ENCODE measurements around the gene ZBTB12. TPM values are rescaled to one million over a fixed set of nuclear protein-coding genes. Genes with fewer than 3 reads are reported as not detected.
A peak's percentile ranks its signal among the peaks of the same experiment; 100 is the strongest.

Gene ZBTB12
- total and polyA plus RNA-seq, 9 donors = 1.9 to 24.8 (median 10.7) TPM

DNA sequence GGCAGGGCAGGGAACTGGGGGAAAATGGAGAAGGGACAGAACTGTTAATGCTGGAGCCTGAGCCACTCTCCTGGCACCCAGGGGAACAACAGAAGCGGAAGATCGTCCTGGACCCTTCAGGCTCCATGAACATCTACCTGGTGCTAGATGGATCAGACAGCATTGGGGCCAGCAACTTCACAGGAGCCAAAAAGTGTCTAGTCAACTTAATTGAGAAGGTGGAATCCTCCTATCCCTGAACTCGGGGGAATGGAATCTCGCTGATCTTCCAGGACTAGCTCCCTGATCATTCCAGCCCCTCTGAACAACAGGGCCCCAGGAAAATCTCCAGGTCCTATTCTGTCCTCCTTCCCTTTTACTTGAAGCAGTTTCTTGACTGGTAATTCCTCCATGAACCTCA, 46.0 kb upstream of the ZBTB12 start:
- no peaks in the 10 kb centered on the region for H3K9me3 ChIP-seq
- H3K27ac ChIP-seq = no peak overlapping the region
- TF ChIP-seq EP300 (IDR thresholded peaks at IDR 0.05) (no peak), POLR2A (IDR thresholded peaks at IDR 0.05) (no peak)
- TF ChIP-seq, protein P1, sequence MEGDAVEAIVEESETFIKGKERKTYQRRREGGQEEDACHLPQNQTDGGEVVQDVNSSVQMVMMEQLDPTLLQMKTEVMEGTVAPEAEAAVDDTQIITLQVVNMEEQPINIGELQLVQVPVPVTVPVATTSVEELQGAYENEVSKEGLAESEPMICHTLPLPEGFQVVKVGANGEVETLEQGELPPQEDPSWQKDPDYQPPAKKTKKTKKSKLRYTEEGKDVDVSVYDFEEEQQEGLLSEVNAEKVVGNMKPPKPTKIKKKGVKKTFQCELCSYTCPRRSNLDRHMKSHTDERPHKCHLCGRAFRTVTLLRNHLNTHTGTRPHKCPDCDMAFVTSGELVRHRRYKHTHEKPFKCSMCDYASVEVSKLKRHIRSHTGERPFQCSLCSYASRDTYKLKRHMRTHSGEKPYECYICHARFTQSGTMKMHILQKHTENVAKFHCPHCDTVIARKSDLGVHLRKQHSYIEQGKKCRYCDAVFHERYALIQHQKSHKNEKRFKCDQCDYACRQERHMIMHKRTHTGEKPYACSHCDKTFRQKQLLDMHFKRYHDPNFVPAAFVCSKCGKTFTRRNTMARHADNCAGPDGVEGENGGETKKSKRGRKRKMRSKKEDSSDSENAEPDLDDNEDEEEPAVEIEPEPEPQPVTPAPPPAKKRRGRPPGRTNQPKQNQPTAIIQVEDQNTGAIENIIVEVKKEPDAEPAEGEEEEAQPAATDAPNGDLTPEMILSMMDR (IDR thresholded peaks at IDR 0.05) = no peak
- no peak for DNase-seq
- H3K36me3 ChIP-seq = no peaks in the 10 kb centered on the region
- peaks cover 6% of the 10 kb centered on the region for H3K4me1 ChIP-seq (ENCODE audit: insufficient read depth)
- H3K4me3 ChIP-seq = no peak overlapping the region
- no peaks in the 10 kb centered on the region for H3K27me3 ChIP-seq
- WGBS, 3 donors = 82 to 86% (median 84%) methylated on average over 4 of the region's 4 CpGs
- intact Hi-C loops (cut with DNase I) = loop anchor here in 1 of 4 donors (10.0 kb wide), 1 partner anchor 1337 kb away; the partner anchor contains the start of genes PFDN6 and WDR46

DNA sequence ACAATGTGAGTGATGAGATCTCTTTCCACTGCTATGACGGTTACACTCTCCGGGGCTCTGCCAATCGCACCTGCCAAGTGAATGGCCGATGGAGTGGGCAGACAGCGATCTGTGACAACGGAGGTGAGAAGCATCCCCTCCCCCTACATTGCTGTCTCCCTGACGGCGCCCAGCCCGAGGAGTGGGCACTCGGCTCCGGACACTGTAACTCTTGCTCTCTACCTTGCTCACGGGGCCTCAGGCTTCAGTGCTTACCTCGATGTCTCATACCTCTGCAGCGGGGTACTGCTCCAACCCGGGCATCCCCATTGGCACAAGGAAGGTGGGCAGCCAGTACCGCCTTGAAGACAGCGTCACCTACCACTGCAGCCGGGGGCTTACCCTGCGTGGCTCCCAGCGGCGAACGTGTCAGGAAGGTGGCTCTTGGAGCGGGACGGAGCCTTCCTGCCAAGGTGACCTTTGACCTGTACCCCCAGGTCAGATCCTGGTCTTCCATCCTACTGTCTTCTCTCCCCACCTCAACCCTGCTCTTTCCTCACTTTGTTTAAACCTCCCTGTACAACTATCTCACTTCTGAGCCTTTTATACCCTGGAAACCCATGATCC, 45.3 kb upstream of the ZBTB12 start:
- no peaks in the 10 kb centered on the region for H3K27me3 ChIP-seq
- H3K9me3 ChIP-seq = no peaks in the 10 kb centered on the region
- no peaks in the 10 kb centered on the region for H3K36me3 ChIP-seq
- WGBS, 3 donors = 82 to 86% (median 84%) methylated on average over 24 of the region's 24 CpGs
- H3K4me1 ChIP-seq (ENCODE audit: insufficient read depth) = peaks cover 6% of the 10 kb centered on the region
- no peak for DNase-seq
- H3K4me3 ChIP-seq = no peak overlapping the region
- intact Hi-C loops (cut with DNase I) = loop anchor here in 1 of 4 donors (10.0 kb wide), 1 partner anchor 1338 kb away; the partner anchor contains the start of genes PFDN6 and WDR46
- TF ChIP-seq, protein P1 (IDR thresholded peaks at IDR 0.05) = no peak
- TF ChIP-seq POLR2A (IDR thresholded peaks at IDR 0.05) (no peak), EP300 (IDR thresholded peaks at IDR 0.05) (no peak)
- H3K27ac ChIP-seq = no peak overlapping the region

DNA sequence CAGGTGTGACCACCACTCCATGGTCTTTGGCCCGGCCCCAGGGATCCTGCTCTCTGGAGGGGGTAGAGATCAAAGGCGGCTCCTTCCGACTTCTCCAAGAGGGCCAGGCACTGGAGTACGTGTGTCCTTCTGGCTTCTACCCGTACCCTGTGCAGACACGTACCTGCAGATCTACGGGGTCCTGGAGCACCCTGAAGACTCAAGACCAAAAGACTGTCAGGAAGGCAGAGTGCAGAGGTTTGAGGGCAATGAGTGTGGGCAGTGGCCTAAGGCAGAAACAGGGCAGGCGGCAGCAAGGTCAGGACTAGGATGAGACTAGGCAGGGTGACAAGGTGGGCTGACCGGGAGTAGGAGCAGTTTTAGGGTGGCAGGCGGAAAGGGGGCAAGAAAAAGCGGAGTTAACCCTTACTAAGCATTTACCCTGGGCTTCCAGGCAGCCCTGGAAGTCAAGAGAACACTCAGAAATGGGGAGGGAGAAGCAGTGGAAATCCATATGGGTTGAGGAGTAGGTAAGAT, 44.5 kb upstream of the ZBTB12 start:
- peak overlapping the region; percentile 9 to 75 for H3K27ac ChIP-seq
- H3K27me3 ChIP-seq = no peaks in the 10 kb centered on the region
- no peak overlapping the region for H3K4me3 ChIP-seq
- no peaks in the 10 kb centered on the region for H3K9me3 ChIP-seq
- 70 to 79% (median 76%) methylated on average over 11 of the region's 11 CpGs for WGBS, 3 donors
- DNase-seq = no peak
- no peaks in the 10 kb centered on the region for H3K36me3 ChIP-seq
- intact Hi-C loops (cut with DNase I) = loop anchor here in 1 of 4 donors (10.0 kb wide), 1 partner anchor 1338 kb away; the partner anchor contains the start of genes PFDN6 and WDR46
- H3K4me1 ChIP-seq (ENCODE audit: insufficient read depth) = peaks cover 6% of the 10 kb centered on the region
- TF ChIP-seq EP300 (IDR thresholded peaks at IDR 0.05) = no peak
- TF ChIP-seq, protein P1 (IDR thresholded peaks at IDR 0.05) = no peak
- TF ChIP-seq POLR2A (IDR thresholded peaks at IDR 0.05) = no peak

DNA sequence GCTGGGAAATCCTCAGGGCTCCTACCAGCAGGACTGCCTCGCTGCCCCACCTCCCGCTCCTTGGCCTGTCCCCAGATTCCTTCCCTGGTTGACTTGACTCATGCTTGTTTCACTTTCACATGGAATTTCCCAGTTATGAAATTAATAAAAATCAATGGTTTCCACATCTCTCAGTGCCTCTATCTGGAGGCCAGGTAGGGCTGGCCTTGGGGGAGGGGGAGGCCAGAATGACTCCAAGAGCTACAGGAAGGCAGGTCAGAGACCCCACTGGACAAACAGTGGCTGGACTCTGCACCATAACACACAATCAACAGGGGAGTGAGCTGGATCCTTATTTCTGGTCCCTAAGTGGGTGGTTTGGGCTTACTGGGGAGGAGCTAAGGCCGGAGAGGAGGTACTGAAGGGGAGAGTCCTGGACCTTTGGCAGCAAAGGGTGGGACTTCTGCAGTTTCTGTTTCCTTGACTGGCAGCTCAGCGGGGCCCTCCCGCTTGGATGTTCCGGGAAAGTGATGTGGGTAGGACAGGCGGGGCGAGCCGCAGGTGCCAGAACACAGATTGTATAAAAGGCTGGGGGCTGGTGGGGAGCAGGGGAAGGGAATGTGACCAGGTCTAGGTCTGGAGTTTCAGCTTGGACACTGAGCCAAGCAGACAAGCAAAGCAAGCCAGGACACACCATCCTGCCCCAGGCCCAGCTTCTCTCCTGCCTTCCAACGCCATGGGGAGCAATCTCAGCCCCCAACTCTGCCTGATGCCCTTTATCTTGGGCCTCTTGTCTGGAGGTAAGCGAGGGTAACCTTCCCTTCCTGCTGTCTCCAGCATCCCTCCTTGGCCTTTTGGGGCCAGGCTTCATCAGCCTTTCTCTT, 43.9 kb upstream of the ZBTB12 start, which contains the start of gene CFB:
Gene CFB (plus strand): TSS at position 589 of the 863 bp plus-strand sequence. CDS start 127 bp downstream, at position 716.
- DNase-seq = peak; percentile 77 to 90 (median 82)
- Histone ChIP-seq H3K27ac (peak within 1 kb of the TSS; percentile 9 to 75), H3K4me1 (ENCODE audit: insufficient read depth) (peaks cover 6% of the 10 kb centered on the region), H3K27me3 (no peaks in the 10 kb centered on the region), H3K36me3 (no peaks in the 10 kb centered on the region), H3K9me3 (no peaks in the 10 kb centered on the region), H3K4me3 (peak within 1 kb of the TSS; percentile 23)
- TF ChIP-seq EP300 (IDR thresholded peaks at IDR 0.05) (peak; percentile 37), POLR2A (IDR thresholded peaks at IDR 0.05) (no peak)
- TF ChIP-seq, protein P1 (IDR thresholded peaks at IDR 0.05) = no peak
- 28 to 38% (median 33%) methylated on average over 11 of the region's 11 CpGs for WGBS, 3 donors
- intact Hi-C loops (cut with DNase I) = loop anchor here in 1 of 4 donors (10.0 kb wide), 1 partner anchor 1339 kb away; the partner anchor contains the start of genes PFDN6 and WDR46

Data from ovary (tissue), 9 donors.